ENCODE measurements around the gene S100A3. TPM values are rescaled to one million over a fixed set of nuclear protein-coding genes. Genes with fewer than 3 reads are reported as not detected.

Gene S100A3
- polyA plus RNA-seq, 1 of the 3 experiments (the other 2 are of a cell fraction) = 11.8 TPM

- H3K4me1 ChIP-seq (ENCODE audit: control insufficient read depth in 1 of 2, insufficient read depth in 2 of 2, low read depth in 1 of 2, low read length in 1 of 2) = peaks cover 19 to 20% of the 10 kb centered on the region in 2 experiments
- H3K4me2 ChIP-seq = no peak overlapping the region
- H3K27ac ChIP-seq (ENCODE audit: low read depth in 2 of 2, low read length in 1 of 2) = no peak overlapping the region
- H3K9ac ChIP-seq = no peak overlapping the region
- TF ChIP-seq, protein P1, sequence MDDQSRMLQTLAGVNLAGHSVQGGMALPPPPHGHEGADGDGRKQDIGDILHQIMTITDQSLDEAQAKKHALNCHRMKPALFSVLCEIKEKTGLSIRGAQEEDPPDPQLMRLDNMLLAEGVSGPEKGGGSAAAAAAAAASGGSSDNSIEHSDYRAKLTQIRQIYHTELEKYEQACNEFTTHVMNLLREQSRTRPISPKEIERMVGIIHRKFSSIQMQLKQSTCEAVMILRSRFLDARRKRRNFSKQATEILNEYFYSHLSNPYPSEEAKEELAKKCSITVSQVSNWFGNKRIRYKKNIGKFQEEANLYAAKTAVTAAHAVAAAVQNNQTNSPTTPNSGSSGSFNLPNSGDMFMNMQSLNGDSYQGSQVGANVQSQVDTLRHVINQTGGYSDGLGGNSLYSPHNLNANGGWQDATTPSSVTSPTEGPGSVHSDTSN (IDR thresholded peaks at IDR 0.05) = no peak
- TF ChIP-seq, protein P2, sequence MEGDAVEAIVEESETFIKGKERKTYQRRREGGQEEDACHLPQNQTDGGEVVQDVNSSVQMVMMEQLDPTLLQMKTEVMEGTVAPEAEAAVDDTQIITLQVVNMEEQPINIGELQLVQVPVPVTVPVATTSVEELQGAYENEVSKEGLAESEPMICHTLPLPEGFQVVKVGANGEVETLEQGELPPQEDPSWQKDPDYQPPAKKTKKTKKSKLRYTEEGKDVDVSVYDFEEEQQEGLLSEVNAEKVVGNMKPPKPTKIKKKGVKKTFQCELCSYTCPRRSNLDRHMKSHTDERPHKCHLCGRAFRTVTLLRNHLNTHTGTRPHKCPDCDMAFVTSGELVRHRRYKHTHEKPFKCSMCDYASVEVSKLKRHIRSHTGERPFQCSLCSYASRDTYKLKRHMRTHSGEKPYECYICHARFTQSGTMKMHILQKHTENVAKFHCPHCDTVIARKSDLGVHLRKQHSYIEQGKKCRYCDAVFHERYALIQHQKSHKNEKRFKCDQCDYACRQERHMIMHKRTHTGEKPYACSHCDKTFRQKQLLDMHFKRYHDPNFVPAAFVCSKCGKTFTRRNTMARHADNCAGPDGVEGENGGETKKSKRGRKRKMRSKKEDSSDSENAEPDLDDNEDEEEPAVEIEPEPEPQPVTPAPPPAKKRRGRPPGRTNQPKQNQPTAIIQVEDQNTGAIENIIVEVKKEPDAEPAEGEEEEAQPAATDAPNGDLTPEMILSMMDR (IDR thresholded peaks at IDR 0.05) = no peak
- no peak for TF ChIP-seq REST (IDR thresholded peaks at IDR 0.05; ENCODE audit: low read depth, low read length)
- TF ChIP-seq, protein P3, sequence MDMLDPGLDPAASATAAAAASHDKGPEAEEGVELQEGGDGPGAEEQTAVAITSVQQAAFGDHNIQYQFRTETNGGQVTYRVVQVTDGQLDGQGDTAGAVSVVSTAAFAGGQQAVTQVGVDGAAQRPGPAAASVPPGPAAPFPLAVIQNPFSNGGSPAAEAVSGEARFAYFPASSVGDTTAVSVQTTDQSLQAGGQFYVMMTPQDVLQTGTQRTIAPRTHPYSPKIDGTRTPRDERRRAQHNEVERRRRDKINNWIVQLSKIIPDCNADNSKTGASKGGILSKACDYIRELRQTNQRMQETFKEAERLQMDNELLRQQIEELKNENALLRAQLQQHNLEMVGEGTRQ (IDR thresholded peaks at IDR 0.05; ENCODE audit: borderline replicate concordance, low read depth, low read length) = no peak
- no peak for TF ChIP-seq RCOR1 (IDR thresholded peaks at IDR 0.05; ENCODE audit: low read length)
- no peak for TF ChIP-seq NFIC (IDR thresholded peaks at IDR 0.05; ENCODE audit: borderline replicate concordance)
- TF ChIP-seq GATA2 (CRISPR knock-in tag; IDR thresholded peaks at IDR 0.05) = no peak
- TF ChIP-seq SMC3 (IDR thresholded peaks at IDR 0.05; ENCODE audit: low read depth, low read length) = no peak
- no peak for DNase-seq
- peaks cover 0 to 6% of the 10 kb centered on the region in 2 experiments for H3K36me3 ChIP-seq (replicated peaks in 1 of 2; ENCODE audit: control insufficient read depth in 1 of 2, insufficient read depth in 2 of 2, low read length in 1 of 2)
- WGBS (ENCODE audit: low lambda C conversion rate) = 86% methylated on average over 5 of the region's 5 CpGs
- H3K9me2 ChIP-seq = no peaks in the 10 kb centered on the region
- ChIA-PET CTCF (interaction anchor here (2.2 to 4.7 kb wide), 2 partner anchors 41 to 44 kb away, joined by 8 to 24 read pairs; no protein-coding TSS in a partner anchor), POLR2A (no interaction called here)
- H3K79me2 ChIP-seq (ENCODE audit: insufficient read depth) = no peaks in the 10 kb centered on the region
- H3K27me3 ChIP-seq (ENCODE audit: insufficient read depth) = no peaks in the 10 kb centered on the region
- H3F3A ChIP-seq (replicated peaks; ENCODE audit: insufficient read depth) = peaks cover 26% of the 10 kb centered on the region
- H3K4me3 ChIP-seq (ENCODE audit: low read depth in 2 of 2, low read length in 1 of 2) = no peak overlapping the region
- H4K20me1 ChIP-seq (ENCODE audit: insufficient read depth) = no peaks in the 10 kb centered on the region
- H2AFZ ChIP-seq (ENCODE audit: low read depth) = no peak overlapping the region
- H3K9me3 ChIP-seq = no peaks in the 10 kb centered on the region
These were observed 21.4 kb downstream of the S100A3 start for GRCh38 chr1:153527683-153528040.
